Measurements from ENCODE around the gene MACROD2. TPM values are rescaled to one million over a fixed set of nuclear protein-coding genes. Genes with fewer than 3 reads are reported as not detected.

Gene MACROD2
- total and polyA plus RNA-seq, 4 donors, result 0.66 to 10.5 (median 3.3) TPM

- no peak for TF ChIP-seq REST (IDR thresholded peaks at IDR 0.05)
- TF ChIP-seq SP1 (IDR thresholded peaks at IDR 0.05), result no peak
- TF ChIP-seq HNF4G (IDR thresholded peaks at IDR 0.05), result no peak
- no peak for TF ChIP-seq TAF1 (conservative IDR thresholded peaks at IDR 0.05)
Measured at GRCh38 chr20:15599961-15600360, 1604.6 kb downstream of the MACROD2 start (continued).

- Histone ChIP-seq H3K9me3 (ENCODE audit: control insufficient read depth in 4 of 4, low read length in 3 of 4) (no peaks in the 10 kb centered on the region), H3K4me1 (ENCODE audit: control insufficient read depth in 4 of 4, insufficient read depth in 4 of 4, low read length in 3 of 4) (peaks cover 0 to 4% (median 2%) of the 10 kb centered on the region in 4 donors), H3K36me3 (ENCODE audit: control insufficient read depth in 4 of 4, insufficient read depth in 3 of 4, low read depth in 1 of 4, low read length in 3 of 4) (no peaks in the 10 kb centered on the region), H3K27ac (ENCODE audit: low read depth in 1 of 2, low read length in 2 of 2) (no peak overlapping the region), H3K27me3 (ENCODE audit: control insufficient read depth in 4 of 4, insufficient read depth in 4 of 4, low read length in 3 of 4) (no peaks in the 10 kb centered on the region), H3K4me3 (ENCODE audit: low read depth in 1 of 3, low read length in 3 of 3) (no peak overlapping the region), H3K9ac (ENCODE audit: low read depth in 1 of 2, low read length in 2 of 2) (no peak overlapping the region)
- WGBS, result 91% methylated on average over 2 of the region's 2 CpGs
- TF ChIP-seq YY1 (IDR thresholded peaks at IDR 0.05) (no peak), JUND (IDR thresholded peaks at IDR 0.05) (no peak), SP1 (IDR thresholded peaks at IDR 0.05) (no peak), ATF3 (IDR thresholded peaks at IDR 0.05) (no peak), RXRA (IDR thresholded peaks at IDR 0.05) (no peak), HNF4A (conservative IDR thresholded peaks at IDR 0.05) (no peak), GABPA (IDR thresholded peaks at IDR 0.05 in 1 of 2, conservative IDR thresholded peaks at IDR 0.05 in 1 of 2) (no peak), CTCF (IDR thresholded peaks at IDR 0.05; ENCODE audit: low read depth, low read length, missing input control) (no peak), HNF4G (IDR thresholded peaks at IDR 0.05) (no peak), EGR1 (IDR thresholded peaks at IDR 0.05; ENCODE audit: low read depth in 2 of 2) (no peak), NR2F2 (IDR thresholded peaks at IDR 0.05) (no peak)
- TF ChIP-seq, protein P1, sequence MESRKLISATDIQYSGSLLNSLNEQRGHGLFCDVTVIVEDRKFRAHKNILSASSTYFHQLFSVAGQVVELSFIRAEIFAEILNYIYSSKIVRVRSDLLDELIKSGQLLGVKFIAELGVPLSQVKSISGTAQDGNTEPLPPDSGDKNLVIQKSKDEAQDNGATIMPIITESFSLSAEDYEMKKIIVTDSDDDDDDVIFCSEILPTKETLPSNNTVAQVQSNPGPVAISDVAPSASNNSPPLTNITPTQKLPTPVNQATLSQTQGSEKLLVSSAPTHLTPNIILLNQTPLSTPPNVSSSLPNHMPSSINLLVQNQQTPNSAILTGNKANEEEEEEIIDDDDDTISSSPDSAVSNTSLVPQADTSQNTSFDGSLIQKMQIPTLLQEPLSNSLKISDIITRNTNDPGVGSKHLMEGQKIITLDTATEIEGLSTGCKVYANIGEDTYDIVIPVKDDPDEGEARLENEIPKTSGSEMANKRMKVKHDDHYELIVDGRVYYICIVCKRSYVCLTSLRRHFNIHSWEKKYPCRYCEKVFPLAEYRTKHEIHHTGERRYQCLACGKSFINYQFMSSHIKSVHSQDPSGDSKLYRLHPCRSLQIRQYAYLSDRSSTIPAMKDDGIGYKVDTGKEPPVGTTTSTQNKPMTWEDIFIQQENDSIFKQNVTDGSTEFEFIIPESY (IDR thresholded peaks at IDR 0.05), result no peak
- DNase-seq (ENCODE audit: low spot score), result no peak
Measured at GRCh38 chr20:15600565-15600964, 1605.2 kb downstream of the MACROD2 start.

DNA sequence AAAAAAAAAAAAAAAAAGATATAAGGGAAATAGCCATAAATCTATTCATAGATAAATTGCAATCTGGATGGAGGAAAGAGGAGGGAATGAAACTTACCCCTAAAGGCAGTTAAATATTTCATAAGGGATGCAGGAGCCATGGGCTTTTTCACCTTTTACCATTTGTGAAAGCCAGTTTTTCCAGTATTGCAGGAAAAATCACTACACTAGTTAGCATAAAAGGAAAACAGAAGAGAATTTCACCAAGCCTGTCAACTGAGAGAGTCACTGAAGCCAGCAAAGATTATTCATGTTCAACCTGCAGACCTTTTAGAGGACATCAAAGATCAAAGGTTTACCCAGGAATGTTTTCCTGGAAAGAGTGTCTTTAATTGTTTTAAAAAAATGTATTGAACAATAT lies 1608.2 kb downstream of the MACROD2 start:
- Histone ChIP-seq H3K27ac (ENCODE audit: low read depth in 1 of 2, low read length in 2 of 2) (no peak overlapping the region), H3K36me3 (ENCODE audit: control insufficient read depth in 4 of 4, insufficient read depth in 3 of 4, low read depth in 1 of 4, low read length in 3 of 4) (no peaks in the 10 kb centered on the region), H3K9me3 (ENCODE audit: control insufficient read depth in 4 of 4, low read length in 3 of 4) (no peaks in the 10 kb centered on the region), H3K27me3 (ENCODE audit: control insufficient read depth in 4 of 4, insufficient read depth in 4 of 4, low read length in 3 of 4) (no peaks in the 10 kb centered on the region), H3K4me3 (ENCODE audit: low read depth in 1 of 3, low read length in 3 of 3) (no peak overlapping the region), H3K4me1 (ENCODE audit: control insufficient read depth in 4 of 4, insufficient read depth in 4 of 4, low read length in 3 of 4) (peaks cover 0 to 4% (median 2%) of the 10 kb centered on the region in 4 donors), H3K9ac (ENCODE audit: low read depth in 1 of 2, low read length in 2 of 2) (no peak overlapping the region)
- no peak for DNase-seq (ENCODE audit: low spot score)
- TF ChIP-seq HNF4G (IDR thresholded peaks at IDR 0.05) (no peak), RAD21 (IDR thresholded peaks at IDR 0.05) (no peak), SP1 (IDR thresholded peaks at IDR 0.05) (no peak), GABPA (IDR thresholded peaks at IDR 0.05 in 1 of 2, conservative IDR thresholded peaks at IDR 0.05 in 1 of 2) (no peak), HNF4A (conservative IDR thresholded peaks at IDR 0.05) (no peak), FOXA1 (IDR thresholded peaks at IDR 0.05) (no peak), MAX (IDR thresholded peaks at IDR 0.05) (no peak), RXRA (IDR thresholded peaks at IDR 0.05) (no peak), YY1 (IDR thresholded peaks at IDR 0.05) (no peak), JUND (IDR thresholded peaks at IDR 0.05) (no peak), EGR1 (IDR thresholded peaks at IDR 0.05; ENCODE audit: low read depth in 2 of 2) (no peak), FOXA2 (IDR thresholded peaks at IDR 0.05) (no peak), REST (IDR thresholded peaks at IDR 0.05) (no peak)

Data from liver (tissue), 9 donors.